HG03066 (cell line): Measurements from ENCODE around the gene NEUROD4.
A peak's percentile ranks its signal among the peaks of the same experiment; 100 is the strongest.

Experiments
- ATAC-seq: cut with Tn5 transposase; IDR thresholded peaks from one replicate; pipeline ENCODE4 v1.9.1; 2021; ENCODE audit warnings: low read depth; ENCODE audit not compliant: unreplicated experiment

Gene NEUROD4

DNA sequence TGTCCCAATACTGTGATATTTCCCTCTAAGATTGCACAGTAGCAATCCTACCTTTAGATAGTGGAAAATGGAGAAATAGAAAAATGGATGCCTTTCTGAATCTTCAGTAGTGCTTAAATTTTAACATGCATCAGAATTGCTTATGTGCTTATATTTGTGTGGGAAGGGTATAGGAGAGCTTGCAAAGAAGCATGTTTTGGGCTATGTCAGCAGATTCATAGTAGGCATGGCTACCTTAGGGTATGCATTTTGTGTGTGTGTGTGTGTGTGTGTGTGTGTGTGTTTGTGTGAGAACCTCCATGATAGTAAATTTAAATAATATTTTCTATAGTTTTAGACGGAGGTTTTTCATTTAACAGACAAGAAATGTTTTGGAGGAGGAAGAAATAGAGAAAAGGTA is 38.3 kb downstream of the NEUROD4 start:
- no peak for ATAC-seq

GRCh38 chr12:55058776-55059175 is 39.0 kb downstream of the NEUROD4 start:
- no peak for ATAC-seq

DNA sequence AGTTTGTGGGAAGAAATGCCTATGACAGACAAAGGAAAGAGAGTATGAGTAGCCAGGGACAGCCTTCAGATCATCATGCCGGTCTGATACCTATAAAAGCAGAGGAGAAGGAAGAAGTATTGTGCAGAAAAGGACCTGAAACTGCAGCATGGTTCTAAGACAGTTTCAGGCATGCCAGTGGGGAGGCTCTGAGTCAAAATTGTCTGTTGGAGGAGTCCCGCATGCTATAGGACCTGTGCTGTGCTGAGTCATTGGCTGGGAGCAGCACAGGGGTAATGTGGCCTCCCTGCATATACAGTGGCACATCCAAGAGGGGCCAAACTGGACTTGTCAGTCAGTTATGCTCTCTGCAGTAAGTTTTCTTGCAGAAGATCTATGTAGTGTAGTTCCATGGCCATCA is 40.7 kb downstream of the NEUROD4 start:
- ATAC-seq = peak; percentile 99

DNA sequence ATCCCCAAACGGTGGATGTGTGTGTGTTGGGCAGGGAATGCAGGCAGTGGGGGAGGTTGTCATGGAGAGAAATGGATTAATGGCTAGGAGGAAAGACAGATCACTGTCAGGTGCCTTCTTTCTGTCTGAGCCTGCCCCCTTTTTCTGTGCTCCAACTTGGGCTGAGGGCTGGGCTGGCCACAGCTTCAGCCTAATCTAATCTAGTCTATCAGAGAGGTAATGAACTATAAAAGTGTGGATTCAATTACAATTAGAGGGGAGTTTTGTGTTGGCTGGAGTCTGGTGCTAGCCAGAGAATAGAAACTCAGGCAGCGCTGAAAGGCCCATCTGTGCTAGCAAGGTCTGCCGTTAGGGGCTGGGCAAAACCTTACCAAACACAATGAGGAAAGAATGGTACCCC is 41.2 kb downstream of the NEUROD4 start:
- no peak for ATAC-seq

- ATAC-seq = no peak
These were observed 43.5 kb downstream of the NEUROD4 start for GRCh38 chr12:55063291-55063690.

DNA sequence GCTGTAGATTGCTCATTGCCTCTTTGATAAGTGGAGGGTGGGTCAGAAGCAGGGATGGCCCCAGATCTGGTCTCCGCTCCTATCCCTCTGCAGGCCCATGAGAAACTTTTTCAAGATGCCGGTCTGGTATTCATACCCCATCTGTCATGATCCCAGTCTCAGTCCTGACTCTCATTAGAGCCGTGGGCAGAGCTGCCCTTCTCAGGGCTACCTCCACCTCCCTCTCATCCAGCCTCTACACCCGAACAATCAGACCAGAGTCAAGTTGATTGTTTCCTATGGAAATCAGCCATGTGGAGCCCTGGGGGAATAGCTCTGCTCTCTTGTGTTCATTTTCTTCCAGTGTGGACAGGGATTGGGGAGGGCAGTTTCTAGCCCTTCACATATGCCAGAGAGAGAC is 45.8 kb downstream of the NEUROD4 start:
- ATAC-seq = no peak

DNA sequence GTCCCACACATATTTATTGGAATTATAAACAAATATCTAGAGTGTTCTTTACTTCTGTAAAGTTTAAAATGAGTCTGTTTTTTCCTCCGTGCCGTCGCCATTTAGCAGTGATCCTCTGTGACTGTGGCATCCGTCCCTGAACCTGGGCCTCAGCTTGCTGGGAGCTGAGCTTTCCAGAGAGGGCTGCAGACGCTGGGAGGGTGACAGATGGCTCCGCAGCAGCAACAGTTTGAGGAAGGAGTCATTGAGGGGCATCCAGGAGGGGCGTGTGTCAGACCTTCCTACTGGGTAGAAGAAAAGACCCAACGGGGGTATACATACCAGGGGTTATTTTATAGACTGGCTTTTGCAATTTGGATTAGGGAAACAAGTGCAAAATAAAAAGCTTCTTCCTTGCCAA is 47.9 kb downstream of the NEUROD4 start:
- ATAC-seq = no peak

DNA sequence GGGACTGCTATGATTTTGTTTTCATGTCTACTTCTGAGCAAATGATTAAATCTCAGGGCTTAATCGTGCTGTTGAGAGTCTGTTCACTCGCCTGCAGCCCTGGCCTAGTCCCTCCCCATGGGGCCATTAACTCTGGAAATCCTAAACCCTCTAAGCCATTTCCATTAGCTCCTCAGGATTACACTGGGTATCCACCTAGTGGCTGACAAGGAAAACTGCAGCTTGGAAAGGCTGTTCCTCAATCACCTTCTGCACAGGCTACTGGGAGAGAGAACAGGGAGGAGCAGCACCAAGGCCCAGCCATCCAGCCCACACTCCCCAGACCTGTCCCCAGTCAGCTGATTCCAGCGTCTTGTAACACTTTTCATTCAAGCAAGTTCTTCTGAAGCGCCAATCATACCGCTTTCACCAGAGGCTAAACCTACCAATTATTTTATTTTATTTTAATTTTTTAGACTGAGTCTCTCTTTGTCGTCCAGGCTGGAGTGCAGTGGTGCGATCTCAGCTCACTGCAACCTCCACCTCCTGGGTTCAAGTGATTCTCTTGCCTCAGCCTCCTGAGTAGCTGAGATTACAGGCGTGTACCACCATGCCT is 48.7 kb downstream of the NEUROD4 start:
- ATAC-seq = peak; percentile 64

GRCh38 chr12:55072083-55072482 is 52.3 kb downstream of the NEUROD4 start:
- no peak for ATAC-seq

GRCh38 chr12:55073043-55074022 is 53.6 kb downstream of the NEUROD4 start:
- ATAC-seq = no peak

DNA sequence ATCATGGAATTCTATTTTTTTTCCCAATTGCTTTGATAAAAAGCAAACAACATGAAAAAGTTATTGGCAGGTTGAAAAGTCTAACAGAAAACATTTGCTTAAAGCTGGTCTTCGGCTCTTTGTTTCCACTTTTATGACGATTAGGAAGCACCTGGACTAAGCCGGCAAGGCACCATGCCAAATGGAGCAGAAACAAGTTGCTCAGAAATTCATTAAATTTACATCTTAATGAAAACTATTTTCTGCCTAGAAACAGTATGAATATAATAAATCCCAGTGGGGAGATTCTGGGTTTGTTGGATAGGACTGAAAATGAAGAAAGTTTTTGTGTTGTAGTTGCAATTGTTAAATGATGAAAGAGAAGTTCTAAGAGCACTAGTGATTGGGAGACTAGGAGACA is 55.0 kb downstream of the NEUROD4 start:
- no peak for ATAC-seq
